ENCODE measurements around the gene VIL1.

VIL1 gene

DNA sequence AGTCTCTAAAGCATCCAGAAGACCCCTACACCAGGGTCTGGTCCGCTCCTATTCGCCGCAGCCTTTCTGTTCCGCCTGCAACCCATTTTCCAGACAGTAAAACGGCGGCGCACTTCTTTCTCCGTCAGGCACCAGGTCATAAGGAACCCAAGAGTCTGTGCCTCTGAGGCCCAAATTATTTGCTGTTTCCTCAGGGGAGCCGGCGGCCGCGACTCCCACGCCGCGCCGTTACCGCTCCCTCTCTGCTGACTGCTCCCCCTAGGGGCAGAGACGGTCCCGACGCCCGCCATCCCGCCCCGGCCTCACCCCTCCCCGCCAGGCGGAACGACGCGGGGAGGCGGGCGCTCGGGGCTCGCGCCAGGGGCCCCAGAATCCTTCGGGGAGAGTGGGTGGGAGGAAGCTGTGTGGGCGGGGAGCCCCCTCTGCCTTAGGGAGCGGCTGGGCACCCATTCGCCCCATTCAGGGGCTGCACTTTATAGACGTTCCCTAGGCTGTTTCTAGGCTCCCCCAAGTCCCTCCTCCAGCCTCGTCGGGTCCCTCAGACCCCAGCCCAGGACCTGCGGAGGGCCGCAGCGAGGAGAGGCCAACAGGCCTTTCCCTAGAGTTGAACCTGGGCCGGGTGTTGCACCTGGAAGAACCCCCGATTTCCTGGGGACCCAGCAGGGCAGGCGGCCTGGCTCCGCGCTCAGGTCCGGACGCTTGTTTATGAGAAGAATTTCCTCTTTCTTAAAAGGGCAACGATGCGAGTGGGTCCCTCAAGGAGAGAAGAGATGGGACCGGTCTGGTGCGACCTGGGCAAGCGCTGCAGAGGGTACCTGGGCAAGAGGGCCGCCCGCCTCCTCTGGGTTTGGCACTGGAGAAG lies 22.9 kb upstream of the VIL1 start:
- H3K4me1 ChIP-seq (ENCODE audit: control insufficient read depth, insufficient read depth, low read length), result peaks cover 15% of the 10 kb centered on the region
- H3K4me3 ChIP-seq (ENCODE audit: low read depth, low read length), result peak overlapping the region; percentile 74
- peak overlapping the region; percentile 93 for H3K27ac ChIP-seq (ENCODE audit: extremely low read depth, low read depth, low read length)
- ChIA-PET CTCF (interaction anchor here (0.5 to 3.4 kb wide), 14 partner anchors 9 to 457 kb away, joined by 3 to 20 read pairs (median 4); no protein-coding TSS in a partner anchor), POLR2A (interaction anchor here (0.6 to 2.2 kb wide), 3 partner anchors 9 to 125 kb away, joined by 4 to 11 read pairs (median 4); partner anchors contain the start of genes AAMP and PNKD)
- no peaks in the 10 kb centered on the region for H3K9me3 ChIP-seq (ENCODE audit: control insufficient read depth, insufficient read depth, low read depth, low read length)
- H3K36me3 ChIP-seq (ENCODE audit: control insufficient read depth in 2 of 2, insufficient read depth in 1 of 2, low read length in 2 of 2), result no peaks in the 10 kb centered on the region
- TF ChIP-seq ZNF600 (tag by site-specific recombination; IDR thresholded peaks at IDR 0.05) (peak; percentile 45; the same call in 1 of the 2 replicates), ZNF24 (tag by site-specific recombination; IDR thresholded peaks at IDR 0.05) (peak; percentile 55; the same call in 1 of the 2 replicates), ZNF660 (tag by site-specific recombination; IDR thresholded peaks at IDR 0.05) (peak; percentile 83), ZNF596 (tag by site-specific recombination; IDR thresholded peaks at IDR 0.05) (peak; percentile 21; the same call in 1 of the 2 replicates), ZBTB21 (tag by site-specific recombination; IDR thresholded peaks at IDR 0.05) (no peak), ZNF221 (tag by site-specific recombination; IDR thresholded peaks at IDR 0.05; ENCODE audit: borderline replicate concordance) (no peak), GLIS2 (tag by site-specific recombination; IDR thresholded peaks at IDR 0.05) (peak; percentile 91), KLF9 (tag by site-specific recombination; IDR thresholded peaks at IDR 0.05; ENCODE audit: low read depth) (peak; percentile 84), ZIC2 (tag by site-specific recombination; IDR thresholded peaks at IDR 0.05) (peak; percentile 88), GLIS1 (tag by site-specific recombination; IDR thresholded peaks at IDR 0.05) (peak; percentile 87), KLF1 (tag by site-specific recombination; IDR thresholded peaks at IDR 0.05) (peak; percentile 64), ZNF214 (tag by site-specific recombination; IDR thresholded peaks at IDR 0.05; ENCODE audit: borderline replicate concordance) (no peak), MEIS1 (CRISPR knock-in tag; IDR thresholded peaks at IDR 0.05; ENCODE audit: borderline replicate concordance) (no peak), FEZF1 (tag by site-specific recombination; IDR thresholded peaks at IDR 0.05) (peak; percentile 33; the same call in 1 of the 2 replicates), ZSCAN16 (tag by site-specific recombination; IDR thresholded peaks at IDR 0.05) (no peak), ZNF404 (tag by site-specific recombination; IDR thresholded peaks at IDR 0.05) (no peak), ZEB2 (tag by site-specific recombination; IDR thresholded peaks at IDR 0.05) (peak; percentile 90), KLF10 (tag by site-specific recombination; IDR thresholded peaks at IDR 0.05) (peak; percentile 80), ZNF768 (tag by site-specific recombination; IDR thresholded peaks at IDR 0.05) (peak; percentile 69; the same call in 1 of the 2 replicates), ZNF629 (tag by site-specific recombination; IDR thresholded peaks at IDR 0.05) (peak; percentile 66), ZNF311 (tag by site-specific recombination; IDR thresholded peaks at IDR 0.05; ENCODE audit: borderline replicate concordance) (no peak), YY1 (tag by site-specific recombination; IDR thresholded peaks at IDR 0.05) (peak; percentile 52), ZNF792 (tag by site-specific recombination; IDR thresholded peaks at IDR 0.05) (no peak), ZNF140 (tag by site-specific recombination; IDR thresholded peaks at IDR 0.05) (no peak), ZNF514 (tag by site-specific recombination; IDR thresholded peaks at IDR 0.05) (no peak), BCL11B (tag by site-specific recombination; IDR thresholded peaks at IDR 0.05; ENCODE audit: low read depth) (no peak; the same call in 1 of the 2 replicates), ZNF654 (tag by site-specific recombination; IDR thresholded peaks at IDR 0.05; ENCODE audit: low read depth) (peak; percentile 2; the same call in 1 of the 2 replicates), ZNF132 (tag by site-specific recombination; IDR thresholded peaks at IDR 0.05; ENCODE audit: borderline replicate concordance) (no peak), ZBTB7A (tag by site-specific recombination; IDR thresholded peaks at IDR 0.05; ENCODE audit: low read depth) (peak; percentile 78; the same call in 1 of the 2 replicates), ZXDB (tag by site-specific recombination; IDR thresholded peaks at IDR 0.05) (peak; percentile 96), ZNF626 (tag by site-specific recombination; IDR thresholded peaks at IDR 0.05) (no peak)
- TF ChIP-seq, protein P1, sequence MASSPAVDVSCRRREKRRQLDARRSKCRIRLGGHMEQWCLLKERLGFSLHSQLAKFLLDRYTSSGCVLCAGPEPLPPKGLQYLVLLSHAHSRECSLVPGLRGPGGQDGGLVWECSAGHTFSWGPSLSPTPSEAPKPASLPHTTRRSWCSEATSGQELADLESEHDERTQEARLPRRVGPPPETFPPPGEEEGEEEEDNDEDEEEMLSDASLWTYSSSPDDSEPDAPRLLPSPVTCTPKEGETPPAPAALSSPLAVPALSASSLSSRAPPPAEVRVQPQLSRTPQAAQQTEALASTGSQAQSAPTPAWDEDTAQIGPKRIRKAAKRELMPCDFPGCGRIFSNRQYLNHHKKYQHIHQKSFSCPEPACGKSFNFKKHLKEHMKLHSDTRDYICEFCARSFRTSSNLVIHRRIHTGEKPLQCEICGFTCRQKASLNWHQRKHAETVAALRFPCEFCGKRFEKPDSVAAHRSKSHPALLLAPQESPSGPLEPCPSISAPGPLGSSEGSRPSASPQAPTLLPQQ (tag by site-specific recombination; IDR thresholded peaks at IDR 0.05), result peak; percentile 100
- TF ChIP-seq, protein P2, sequence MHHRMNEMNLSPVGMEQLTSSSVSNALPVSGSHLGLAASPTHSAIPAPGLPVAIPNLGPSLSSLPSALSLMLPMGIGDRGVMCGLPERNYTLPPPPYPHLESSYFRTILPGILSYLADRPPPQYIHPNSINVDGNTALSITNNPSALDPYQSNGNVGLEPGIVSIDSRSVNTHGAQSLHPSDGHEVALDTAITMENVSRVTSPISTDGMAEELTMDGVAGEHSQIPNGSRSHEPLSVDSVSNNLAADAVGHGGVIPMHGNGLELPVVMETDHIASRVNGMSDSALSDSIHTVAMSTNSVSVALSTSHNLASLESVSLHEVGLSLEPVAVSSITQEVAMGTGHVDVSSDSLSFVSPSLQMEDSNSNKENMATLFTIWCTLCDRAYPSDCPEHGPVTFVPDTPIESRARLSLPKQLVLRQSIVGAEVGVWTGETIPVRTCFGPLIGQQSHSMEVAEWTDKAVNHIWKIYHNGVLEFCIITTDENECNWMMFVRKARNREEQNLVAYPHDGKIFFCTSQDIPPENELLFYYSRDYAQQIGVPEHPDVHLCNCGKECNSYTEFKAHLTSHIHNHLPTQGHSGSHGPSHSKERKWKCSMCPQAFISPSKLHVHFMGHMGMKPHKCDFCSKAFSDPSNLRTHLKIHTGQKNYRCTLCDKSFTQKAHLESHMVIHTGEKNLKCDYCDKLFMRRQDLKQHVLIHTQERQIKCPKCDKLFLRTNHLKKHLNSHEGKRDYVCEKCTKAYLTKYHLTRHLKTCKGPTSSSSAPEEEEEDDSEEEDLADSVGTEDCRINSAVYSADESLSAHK (tag by site-specific recombination; IDR thresholded peaks at IDR 0.05), result peak; percentile 100
- TF ChIP-seq, protein P3, sequence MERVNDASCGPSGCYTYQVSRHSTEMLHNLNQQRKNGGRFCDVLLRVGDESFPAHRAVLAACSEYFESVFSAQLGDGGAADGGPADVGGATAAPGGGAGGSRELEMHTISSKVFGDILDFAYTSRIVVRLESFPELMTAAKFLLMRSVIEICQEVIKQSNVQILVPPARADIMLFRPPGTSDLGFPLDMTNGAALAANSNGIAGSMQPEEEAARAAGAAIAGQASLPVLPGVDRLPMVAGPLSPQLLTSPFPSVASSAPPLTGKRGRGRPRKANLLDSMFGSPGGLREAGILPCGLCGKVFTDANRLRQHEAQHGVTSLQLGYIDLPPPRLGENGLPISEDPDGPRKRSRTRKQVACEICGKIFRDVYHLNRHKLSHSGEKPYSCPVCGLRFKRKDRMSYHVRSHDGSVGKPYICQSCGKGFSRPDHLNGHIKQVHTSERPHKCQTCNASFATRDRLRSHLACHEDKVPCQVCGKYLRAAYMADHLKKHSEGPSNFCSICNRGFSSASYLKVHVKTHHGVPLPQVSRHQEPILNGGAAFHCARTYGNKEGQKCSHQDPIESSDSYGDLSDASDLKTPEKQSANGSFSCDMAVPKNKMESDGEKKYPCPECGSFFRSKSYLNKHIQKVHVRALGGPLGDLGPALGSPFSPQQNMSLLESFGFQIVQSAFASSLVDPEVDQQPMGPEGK (tag by site-specific recombination; IDR thresholded peaks at IDR 0.05), result peak; percentile 97
